Activated CD8-positive, alpha-beta T cell treated with anti-CD3 and anti-CD28 coated beads, Interleukin-2, amount 10 ng/mL, durations not matched to agents 7 days and 5 days (primary cell): Measurements from ENCODE around the gene DCXR. TPM values are rescaled to one million over a fixed set of nuclear protein-coding genes. Genes with fewer than 3 reads are reported as not detected.
A peak's percentile ranks its signal among the peaks of the same experiment; 100 is the strongest.

Experiments
- ATAC-seq: fragments of 150-1000 bp; cut with Tn5 transposase; one replicate; pipeline ENCODE4 v1.10.0; 2021; ENCODE audit warnings: moderate library complexity
- CTCF ChIA-PET: fragments of 350-600 bp; sonication (Branson Sonifier 250); formaldehyde crosslinking; loops from one replicate; lab custom pipeline; 2021; ENCODE audit warnings: antibody characterized with exemption; lab: Charles Lee
- POLR2A ChIA-PET: fragments of 350-600 bp; sonication (Branson Sonifier 250); formaldehyde crosslinking; loops from one replicate; lab custom pipeline; 2021; ENCODE audit warnings: antibody characterized with exemption; lab: Charles Lee
- DNase-seq: peaks from one replicate; pipeline ENCODE4 v3.0.0-alpha.2; 2020
- H3K27ac Mint-ChIP-seq: one replicate; pipeline ENCODE4 v1.8.0; 2021; ENCODE audit warnings: mild to moderate bottlenecking, mixed read lengths
- H3K27me3 Mint-ChIP-seq: one replicate; pipeline ENCODE4 v1.8.0; 2021; ENCODE audit warnings: low read depth, mixed read lengths
- H3K36me3 Mint-ChIP-seq: one replicate; pipeline ENCODE4 v1.8.0; 2021; ENCODE audit warnings: low read depth, mixed read lengths
- H3K4me1 Mint-ChIP-seq: one replicate; pipeline ENCODE4 v1.8.0; 2021; ENCODE audit warnings: low read depth, mixed read lengths
- H3K4me3 Mint-ChIP-seq: one replicate; pipeline ENCODE4 v1.8.0; 2021; ENCODE audit warnings: mild to moderate bottlenecking, mixed read lengths
- H3K9me3 Mint-ChIP-seq: one replicate; pipeline ENCODE4 v1.8.0; 2022; ENCODE audit warnings: mixed read lengths; ENCODE audit not compliant: insufficient read depth
- total RNA-seq, 2 experiments: library from RNA; stranded (reverse); gene quantifications; one replicate each; pipeline ENCODE4 v1.2.3, GENCODE V29; 2021

DCXR gene
- total RNA-seq, 2 experiments from 2014 or later, result 141 TPM

- Mint-ChIP-seq H3K27ac (peak overlapping the region; percentile 72), H3K27me3 (no peaks in the 10 kb centered on the region), H3K9me3 (no peaks in the 10 kb centered on the region), H3K36me3 (peaks cover under 1% of the 10 kb centered on the region), H3K4me1 (peaks cover 19% of the 10 kb centered on the region), H3K4me3 (peak overlapping the region; percentile 70)
- POLR2A ChIA-PET, result interaction anchor here (0.6 to 2.2 kb wide), 6 partner anchors 12 to 104 kb away, joined by 3 to 7 read pairs (median 4); partner anchors contain the start of genes DCXR and GPS1
- peak; percentile 62 for ATAC-seq
- CTCF ChIA-PET, result interaction anchor here (2.2 kb wide), 1 partner anchor 28 kb away, joined by 11 read pairs; the partner anchor contains the start of gene DCXR
- no peak for DNase-seq
Measured at GRCh38 chr17:82065193-82065637, 27.7 kb upstream of the DCXR start.

- ChIA-PET CTCF (interaction anchor here (1.2 to 2.2 kb wide), 2 partner anchors 27 kb away, joined by 3 to 11 read pairs; partner anchors contain the start of gene DCXR), POLR2A (interaction anchor here (0.9 to 2.2 kb wide), 4 partner anchors 14 to 105 kb away, joined by 3 to 6 read pairs (median 4); partner anchors contain the start of gene DCXR)
- DNase-seq, result no peak
- Mint-ChIP-seq H3K4me3 (peak overlapping the region; percentile 70), H3K9me3 (no peaks in the 10 kb centered on the region), H3K36me3 (peaks cover 2% of the 10 kb centered on the region), H3K4me1 (peaks cover 19% of the 10 kb centered on the region), H3K27me3 (no peaks in the 10 kb centered on the region), H3K27ac (peak overlapping the region; percentile 72)
- no peak for ATAC-seq
Measured at GRCh38 chr17:82064433-82065192, 27.1 kb upstream of the DCXR start.

- Mint-ChIP-seq H3K9me3 (no peaks in the 10 kb centered on the region), H3K4me3 (peak overlapping the region; percentile 70), H3K27ac (peak overlapping the region; percentile 72), H3K4me1 (peaks cover 19% of the 10 kb centered on the region), H3K27me3 (no peaks in the 10 kb centered on the region), H3K36me3 (peaks cover 2% of the 10 kb centered on the region)
- ChIA-PET POLR2A (interaction anchor here (0.6 to 1.5 kb wide), 4 partner anchors 13 to 134 kb away, joined by 3 to 5 read pairs (median 4); no protein-coding TSS in a partner anchor), CTCF (interaction anchor here (0.7 to 1.2 kb wide), 2 partner anchors 26 to 34 kb away, joined by 3 read pairs; partner anchors contain the start of gene DCXR)
- DNase-seq (no peak), ATAC-seq (no peak)
Measured at GRCh38 chr17:82063424-82064415, 26.2 kb upstream of the DCXR start.

GRCh38 chr17:82062984-82063368 is 25.5 kb upstream of the DCXR start:
- DNase-seq (no peak), ATAC-seq (no peak)
- H3K36me3 Mint-ChIP-seq, result peaks cover 5% of the 10 kb centered on the region
- POLR2A ChIA-PET, result interaction anchor here (1.0 kb wide), 2 partner anchors 23 to 95 kb away, joined by 3 read pairs; no protein-coding TSS in a partner anchor
- no peaks in the 10 kb centered on the region for H3K9me3 Mint-ChIP-seq
- no peaks in the 10 kb centered on the region for H3K27me3 Mint-ChIP-seq
- no peak overlapping the region for H3K27ac Mint-ChIP-seq
- H3K4me1 Mint-ChIP-seq, result peaks cover 19% of the 10 kb centered on the region
- no peak overlapping the region for H3K4me3 Mint-ChIP-seq
- CTCF ChIA-PET, result no interaction called here

GRCh38 chr17:82062076-82062983 is 24.8 kb upstream of the DCXR start:
- peaks cover 9% of the 10 kb centered on the region for H3K36me3 Mint-ChIP-seq
- H3K4me3 Mint-ChIP-seq, result no peak overlapping the region
- H3K27me3 Mint-ChIP-seq, result no peaks in the 10 kb centered on the region
- ATAC-seq (no peak), DNase-seq (no peak)
- H3K9me3 Mint-ChIP-seq, result no peaks in the 10 kb centered on the region
- ChIA-PET CTCF (no interaction called here), POLR2A (no interaction called here)
- peaks cover 19% of the 10 kb centered on the region for H3K4me1 Mint-ChIP-seq
- no peak overlapping the region for H3K27ac Mint-ChIP-seq

- Mint-ChIP-seq H3K9me3 (no peaks in the 10 kb centered on the region), H3K36me3 (peaks cover 9% of the 10 kb centered on the region), H3K4me3 (no peak overlapping the region), H3K27ac (no peak overlapping the region), H3K4me1 (peaks cover 14% of the 10 kb centered on the region), H3K27me3 (no peaks in the 10 kb centered on the region)
- ChIA-PET POLR2A (interaction anchor here (0.5 kb wide), 1 partner anchor 784 kb away, joined by 3 read pairs; no protein-coding TSS in a partner anchor), CTCF (no interaction called here)
- ATAC-seq (no peak), DNase-seq (no peak)
Measured at GRCh38 chr17:82061047-82061925, 23.8 kb upstream of the DCXR start.

GRCh38 chr17:82060614-82061013 is 23.1 kb upstream of the DCXR start:
- no peaks in the 10 kb centered on the region for H3K27me3 Mint-ChIP-seq
- H3K27ac Mint-ChIP-seq, result no peak overlapping the region
- no peak for ATAC-seq
- H3K36me3 Mint-ChIP-seq, result peaks cover 11% of the 10 kb centered on the region
- H3K4me1 Mint-ChIP-seq, result peaks cover 11% of the 10 kb centered on the region
- no peak overlapping the region for H3K4me3 Mint-ChIP-seq
- ChIA-PET POLR2A (interaction anchor here (0.5 kb wide), 1 partner anchor 784 kb away, joined by 3 read pairs; no protein-coding TSS in a partner anchor), CTCF (interaction anchor here (1.9 kb wide), 1 partner anchor 23 kb away, joined by 4 read pairs; the partner anchor contains the start of gene DCXR)
- H3K9me3 Mint-ChIP-seq, result no peaks in the 10 kb centered on the region
- DNase-seq, result no peak

- POLR2A ChIA-PET, result no interaction called here
- no peak for ATAC-seq
Measured at GRCh38 chr17:82060001-82060380, 22.5 kb upstream of the DCXR start.

GRCh38 chr17:82059272-82060000 is 21.9 kb upstream of the DCXR start:
- Mint-ChIP-seq H3K36me3 (peaks cover 11% of the 10 kb centered on the region), H3K27me3 (no peaks in the 10 kb centered on the region), H3K4me1 (peaks cover 13% of the 10 kb centered on the region), H3K9me3 (no peaks in the 10 kb centered on the region), H3K27ac (no peak overlapping the region), H3K4me3 (no peak overlapping the region)
- ChIA-PET CTCF (interaction anchor here (1.0 to 1.9 kb wide), 2 partner anchors 22 to 100 kb away, joined by 4 read pairs; partner anchors contain the start of gene DCXR), POLR2A (no interaction called here)
- ATAC-seq (no peak), DNase-seq (no peak)

More at GRCh38 chr17:82060001-82060380, 22.5 kb upstream of the DCXR start:
- H3K27me3 Mint-ChIP-seq, result no peaks in the 10 kb centered on the region
- H3K4me3 Mint-ChIP-seq, result no peak overlapping the region
- no peaks in the 10 kb centered on the region for H3K9me3 Mint-ChIP-seq
- peaks cover 12% of the 10 kb centered on the region for H3K4me1 Mint-ChIP-seq
- CTCF ChIA-PET, result interaction anchor here (1.9 kb wide), 1 partner anchor 22 kb away, joined by 4 read pairs; the partner anchor contains the start of gene DCXR
- no peak for DNase-seq
- H3K36me3 Mint-ChIP-seq, result peaks cover 11% of the 10 kb centered on the region
- no peak overlapping the region for H3K27ac Mint-ChIP-seq
